GM19240 (cell line): ENCODE measurements around the gene GGA2.
"Not testable (repeated sequence)": the region's sequence is repeated elsewhere in the genome, so short reads cannot be mapped to it uniquely, and the experiment has no call there.

ENCODE experiments used
- DNase-seq: peaks from one replicate; pipeline ENCODE4 v3.0.0; 2011; ENCODE audit warnings: low spot score; ENCODE audit not compliant: insufficient read length

GGA2 gene

GRCh38 chr16:23478566-23478965, 31.7 kb downstream of the GGA2 start:
- no peak for DNase-seq

- DNase-seq, result no peak
Observed at GRCh38 chr16:23476289-23476688, 34.0 kb downstream of the GGA2 start.

- DNase-seq, result no peak
Observed at GRCh38 chr16:23469814-23470213, 40.5 kb downstream of the GGA2 start.

GRCh38 chr16:23466162-23466885, 44.0 kb downstream of the GGA2 start:
- DNase-seq, result no peak

- no peak for DNase-seq
Observed at GRCh38 chr16:23465179-23465578, 45.1 kb downstream of the GGA2 start.

- no peak for DNase-seq
Observed at GRCh38 chr16:23464196-23464595, 46.1 kb downstream of the GGA2 start.

GRCh38 chr16:23462994-23463393, 47.3 kb downstream of the GGA2 start:
- DNase-seq, result not testable (repeated sequence)

- DNase-seq, result no peak
Observed at GRCh38 chr16:23453338-23454052, 56.8 kb downstream of the GGA2 start.

- DNase-seq, result peak; percentile 71
Observed at GRCh38 chr16:23452572-23453337, 57.5 kb downstream of the GGA2 start, which contains the start of gene COG7. COG7 (minus strand) TSS chr16:23453189; CDS start chr16:23452994, 195 bp downstream.

GRCh38 chr16:23452221-23452571, 58.1 kb downstream of the GGA2 start:
- no peak for DNase-seq

- DNase-seq, result no peak
Observed at GRCh38 chr16:23448392-23448791, 61.9 kb downstream of the GGA2 start.

- DNase-seq, result not testable (repeated sequence)
Observed at GRCh38 chr16:23437542-23437941, 72.8 kb downstream of the GGA2 start.

GRCh38 chr16:23436951-23437350, 73.3 kb downstream of the GGA2 start:
- DNase-seq, result no peak

- peak; percentile 56 for DNase-seq
Observed at GRCh38 chr16:23435500-23435899, 74.8 kb downstream of the GGA2 start.

GRCh38 chr16:23434380-23434779, 75.9 kb downstream of the GGA2 start:
- DNase-seq, result peak; percentile 21

GRCh38 chr16:23433261-23433920, 76.9 kb downstream of the GGA2 start:
- no peak for DNase-seq

GRCh38 chr16:23432176-23433128, 77.8 kb downstream of the GGA2 start:
- no peak for DNase-seq

- DNase-seq, result no peak
Observed at GRCh38 chr16:23428351-23428750, 81.9 kb downstream of the GGA2 start.

- DNase-seq, result no peak
Observed at GRCh38 chr16:23424292-23424958, 85.9 kb downstream of the GGA2 start.

GRCh38 chr16:23423496-23424049, 86.7 kb downstream of the GGA2 start:
- DNase-seq, result no peak
